22Rv1 (cell line): ENCODE data around the gene MINPP1.
"Not testable (repeated sequence)": the region's sequence is repeated elsewhere in the genome, so short reads cannot be mapped to it uniquely, and the experiment has no call there.

ENCODE experiments used
- CTCF ChIP-seq: fragments of 450-650 bp; IDR thresholded peaks from 2 replicates; pipeline ENCODE4 v1.5.1; 2017; ENCODE audit warnings: mild to moderate bottlenecking
- ZFX ChIP-seq: fragments of 450-650 bp; IDR thresholded peaks from 2 replicates; pipeline ENCODE4 v1.6.1; 2017; ENCODE audit warnings: antibody characterized with exemption, borderline replicate concordance

DNA sequence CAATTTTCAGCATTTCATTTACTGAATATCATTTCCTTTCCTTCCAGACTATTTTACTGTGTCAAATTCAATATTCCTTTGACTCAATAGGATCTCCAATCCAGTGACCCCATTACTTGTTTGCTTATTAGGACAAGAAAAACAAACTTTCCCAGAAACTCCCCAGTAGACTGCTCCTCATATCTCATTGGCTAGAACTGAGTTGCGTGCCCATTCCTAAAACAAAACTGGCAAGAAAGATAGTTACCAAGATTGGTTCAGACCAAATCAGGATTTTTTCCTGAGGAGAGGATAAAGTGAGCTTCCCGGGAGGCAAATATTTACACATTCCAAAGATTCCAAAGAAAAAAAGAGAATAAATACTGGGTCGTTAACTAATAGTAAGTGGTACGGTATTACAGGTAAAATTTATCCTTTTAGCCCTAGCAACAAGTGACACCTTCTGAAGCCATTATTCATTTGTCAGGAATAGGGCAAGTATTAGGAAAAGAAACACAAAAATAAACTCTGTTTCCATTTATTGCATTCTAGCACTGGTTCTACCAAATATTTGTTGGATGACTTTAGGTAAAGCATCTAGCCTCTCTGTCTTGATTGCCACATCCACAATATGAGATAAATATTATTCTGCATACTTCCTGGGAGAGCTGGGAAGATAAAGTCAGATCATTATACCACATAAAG is 6.4 kb upstream of the MINPP1 start:
- not testable (repeated sequence) for TF ChIP-seq CTCF, ZFX
